GM12875 (cell line): ENCODE measurements around the gene QTRT2.

Source experiments
- H3K4me3 ChIP-seq: one replicate; pipeline ENCODE4 v1.5.1; 2011; ENCODE audit warnings: low read depth, low read length, control low read depth
- CTCF ChIP-seq: IDR thresholded peaks from 2 replicates; pipeline ENCODE4 v1.5.1; 2011; ENCODE audit warnings: low read depth, mild to moderate bottlenecking, control low read depth, inconsistent platforms, low read length, moderate library complexity, borderline replicate concordance; ENCODE audit not compliant: insufficient read depth

The QTRT2 gene

GRCh38 chr3:114025451-114025850, 31.1 kb upstream of the QTRT2 start:
- H3K4me3 ChIP-seq = no peak overlapping the region
- no peak for TF ChIP-seq CTCF

GRCh38 chr3:114026331-114026730, 30.2 kb upstream of the QTRT2 start:
- H3K4me3 ChIP-seq = no peak overlapping the region
- TF ChIP-seq CTCF = no peak

- H3K4me3 ChIP-seq = no peak overlapping the region
- no peak for TF ChIP-seq CTCF
Observed at GRCh38 chr3:114033721-114034120, 22.8 kb upstream of the QTRT2 start.

- no peak overlapping the region for H3K4me3 ChIP-seq
- TF ChIP-seq CTCF = no peak
Observed at GRCh38 chr3:114034211-114034610, 22.3 kb upstream of the QTRT2 start.

GRCh38 chr3:114034787-114035545, 21.6 kb upstream of the QTRT2 start:
- no peak overlapping the region for H3K4me3 ChIP-seq
- no peak for TF ChIP-seq CTCF

GRCh38 chr3:114035896-114036295, 20.6 kb upstream of the QTRT2 start:
- no peak overlapping the region for H3K4me3 ChIP-seq
- no peak for TF ChIP-seq CTCF

GRCh38 chr3:114043205-114043604, 13.3 kb upstream of the QTRT2 start:
- H3K4me3 ChIP-seq = no peak overlapping the region
- TF ChIP-seq CTCF = no peak
